PFSK-1 (cell line): Measurements from ENCODE around the gene UGT2B7. TPM values are rescaled to one million over a fixed set of nuclear protein-coding genes. Genes with fewer than 3 reads are reported as not detected.

Source experiments
- FOXP2 ChIP-seq: optimal IDR thresholded peaks from 2 replicates; pipeline ENCODE3; 2011; ENCODE audit warnings: borderline replicate concordance, control low read depth, inconsistent platforms; ENCODE audit not compliant: insufficient read depth; ENCODE audit errors: extremely low read length, extremely low read depth
- POLR2AphosphoS5 ChIP-seq: IDR thresholded peaks from 2 replicates; pipeline ENCODE4 v1.6.1; 2012; ENCODE audit warnings: low read depth, mild to moderate bottlenecking, control low read depth, low read length, moderate library complexity
- SIN3A ChIP-seq: IDR thresholded peaks from 2 replicates; pipeline ENCODE4 v1.6.1; 2012; ENCODE audit warnings: mild to moderate bottlenecking, low read length, moderate library complexity, borderline replicate concordance; ENCODE audit not compliant: insufficient read depth
- TAF1 ChIP-seq: IDR thresholded peaks from 2 replicates; pipeline ENCODE4 v1.6.1; 2012; ENCODE audit warnings: low read length, control low read depth, borderline replicate concordance; ENCODE audit not compliant: insufficient read depth
- polyA plus RNA-seq: library from polyadenylated mRNA; unstranded; fragments of >200 nt; gene quantifications from one replicate; pipeline ENCODE4 v1.2.1, GENCODE V29; 2012; ENCODE audit warnings: low read depth, missing spikeins; ENCODE audit not compliant: insufficient read length
- TF ChIP-seq, protein P1 (sequence below), 2 experiments: IDR thresholded peaks; 2 replicates each; pipeline versions ENCODE4 v1.6.1 to v1.8.0; 2011 to 2012; ENCODE audit warnings: low read depth in 2 of 2, low read length in 2 of 2, control low read depth in 1 of 2, inconsistent platforms in 1 of 2, mild to moderate bottlenecking in 1 of 2, moderate library complexity in 1 of 2; ENCODE audit not compliant: insufficient read depth in 1 of 2

UGT2B7 gene
- not detected for polyA plus RNA-seq

DNA sequence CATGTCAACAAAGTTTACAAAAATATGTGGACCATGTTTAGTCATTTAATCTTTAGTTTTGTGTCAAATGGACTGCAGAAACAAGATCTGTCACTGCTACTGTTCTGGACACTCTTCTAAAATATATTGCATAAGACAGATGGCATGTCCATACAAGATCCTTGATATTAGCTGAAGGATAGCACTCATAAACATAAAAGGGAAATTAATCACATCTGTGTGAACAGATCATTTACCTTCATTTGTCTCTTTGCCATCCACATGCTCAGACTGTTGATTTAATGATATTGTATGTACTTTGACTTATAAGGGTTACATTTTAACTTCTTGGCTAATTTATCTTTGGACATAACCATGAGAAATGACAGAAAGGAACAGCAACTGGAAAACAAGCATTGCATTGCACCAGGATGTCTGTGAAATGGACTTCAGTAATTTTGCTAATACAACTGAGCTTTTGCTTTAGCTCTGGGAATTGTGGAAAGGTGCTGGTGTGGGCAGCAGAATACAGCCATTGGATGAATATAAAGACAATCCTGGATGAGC lies at the start of gene UGT2B7:
Gene UGT2B7, plus strand, starts transcription at position 364 of the 546 bp plus-strand sequence. Its CDS starts 47 bp downstream, at position 411.
- TF ChIP-seq POLR2AphosphoS5, result no peak
- TF ChIP-seq FOXP2, result no peak

DNA sequence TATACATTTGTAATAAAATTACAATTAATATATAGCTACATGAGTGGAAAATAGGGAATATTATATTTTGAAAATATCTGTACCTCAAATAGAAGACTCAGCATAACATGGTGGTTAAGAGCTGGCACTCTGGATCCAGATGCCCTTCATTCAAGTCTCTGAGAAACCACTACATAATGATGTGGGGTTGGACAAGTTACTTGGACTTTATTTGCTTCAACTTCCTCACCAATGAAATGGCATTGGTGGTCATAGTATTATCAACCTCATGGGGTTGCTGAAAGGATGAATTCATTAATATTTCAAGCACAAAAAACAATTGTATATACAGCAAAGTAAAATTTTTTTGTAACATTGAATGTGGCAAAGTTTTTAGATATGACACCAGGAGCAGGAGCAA lies 46.4 kb upstream of the UGT2B7 start:
- no peak for TF ChIP-seq POLR2AphosphoS5
- TF ChIP-seq TAF1, result no peak
- TF ChIP-seq SIN3A, result no peak
- TF ChIP-seq, protein P1, sequence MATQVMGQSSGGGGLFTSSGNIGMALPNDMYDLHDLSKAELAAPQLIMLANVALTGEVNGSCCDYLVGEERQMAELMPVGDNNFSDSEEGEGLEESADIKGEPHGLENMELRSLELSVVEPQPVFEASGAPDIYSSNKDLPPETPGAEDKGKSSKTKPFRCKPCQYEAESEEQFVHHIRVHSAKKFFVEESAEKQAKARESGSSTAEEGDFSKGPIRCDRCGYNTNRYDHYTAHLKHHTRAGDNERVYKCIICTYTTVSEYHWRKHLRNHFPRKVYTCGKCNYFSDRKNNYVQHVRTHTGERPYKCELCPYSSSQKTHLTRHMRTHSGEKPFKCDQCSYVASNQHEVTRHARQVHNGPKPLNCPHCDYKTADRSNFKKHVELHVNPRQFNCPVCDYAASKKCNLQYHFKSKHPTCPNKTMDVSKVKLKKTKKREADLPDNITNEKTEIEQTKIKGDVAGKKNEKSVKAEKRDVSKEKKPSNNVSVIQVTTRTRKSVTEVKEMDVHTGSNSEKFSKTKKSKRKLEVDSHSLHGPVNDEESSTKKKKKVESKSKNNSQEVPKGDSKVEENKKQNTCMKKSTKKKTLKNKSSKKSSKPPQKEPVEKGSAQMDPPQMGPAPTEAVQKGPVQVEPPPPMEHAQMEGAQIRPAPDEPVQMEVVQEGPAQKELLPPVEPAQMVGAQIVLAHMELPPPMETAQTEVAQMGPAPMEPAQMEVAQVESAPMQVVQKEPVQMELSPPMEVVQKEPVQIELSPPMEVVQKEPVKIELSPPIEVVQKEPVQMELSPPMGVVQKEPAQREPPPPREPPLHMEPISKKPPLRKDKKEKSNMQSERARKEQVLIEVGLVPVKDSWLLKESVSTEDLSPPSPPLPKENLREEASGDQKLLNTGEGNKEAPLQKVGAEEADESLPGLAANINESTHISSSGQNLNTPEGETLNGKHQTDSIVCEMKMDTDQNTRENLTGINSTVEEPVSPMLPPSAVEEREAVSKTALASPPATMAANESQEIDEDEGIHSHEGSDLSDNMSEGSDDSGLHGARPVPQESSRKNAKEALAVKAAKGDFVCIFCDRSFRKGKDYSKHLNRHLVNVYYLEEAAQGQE (IDR thresholded peaks at IDR 0.05; ENCODE audit: insufficient read depth in 1 of 2, low read depth in 2 of 2, low read length in 2 of 2), result no peak
- no peak for TF ChIP-seq FOXP2

DNA sequence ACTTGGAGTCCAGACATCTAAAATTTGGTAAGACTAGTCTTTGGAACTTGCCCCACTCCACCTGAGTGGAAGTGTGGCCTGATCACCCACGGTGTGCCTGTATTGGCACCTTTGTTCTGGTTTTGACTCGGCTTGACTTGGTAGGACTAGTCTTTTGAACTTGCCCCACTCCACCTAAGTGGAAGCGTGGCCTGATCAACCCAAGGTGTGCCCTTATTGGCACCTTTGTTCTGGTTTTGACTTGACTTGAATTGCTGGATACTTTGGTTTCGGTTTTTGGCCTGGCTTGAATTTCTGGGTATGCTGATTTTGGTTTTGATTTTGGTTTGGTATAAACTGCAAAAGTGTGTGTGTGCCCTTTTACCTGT lies 44.7 kb upstream of the UGT2B7 start:
- no peak for TF ChIP-seq POLR2AphosphoS5
- no peak for TF ChIP-seq FOXP2
- TF ChIP-seq, protein P1 (IDR thresholded peaks at IDR 0.05; ENCODE audit: insufficient read depth in 1 of 2, low read depth in 2 of 2, low read length in 2 of 2), result no peak
- no peak for TF ChIP-seq SIN3A
- no peak for TF ChIP-seq TAF1

DNA sequence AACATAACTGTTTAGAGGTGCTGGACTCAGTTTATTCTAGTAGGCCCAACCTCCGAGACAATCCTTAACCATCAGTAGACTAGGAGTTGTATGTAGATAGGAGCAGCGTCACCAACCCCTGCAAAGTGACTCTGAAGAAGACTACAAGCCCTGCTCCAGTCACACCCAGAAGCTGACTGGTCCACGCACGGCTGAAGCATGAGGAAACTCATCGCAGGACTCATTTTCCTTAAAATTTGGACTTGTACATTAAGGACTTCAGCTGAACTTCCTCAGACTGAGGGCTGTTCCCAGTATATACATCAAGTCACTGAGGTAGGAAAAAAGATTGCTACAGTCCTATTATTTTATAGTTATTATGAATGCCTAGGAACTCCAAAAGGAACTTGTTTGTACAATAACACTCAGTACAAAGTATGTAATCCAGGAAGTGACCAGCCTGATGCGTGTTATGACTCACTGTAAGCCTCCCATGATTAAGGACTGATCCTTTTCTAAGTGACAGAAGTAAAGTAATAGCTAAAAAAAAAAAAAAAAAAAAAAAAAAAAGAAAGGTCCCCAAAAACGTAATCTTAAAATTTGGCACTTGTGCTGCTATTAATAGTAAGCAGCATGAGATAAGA lies 41.6 kb upstream of the UGT2B7 start:
- TF ChIP-seq SIN3A (no peak), POLR2AphosphoS5 (no peak), TAF1 (no peak), FOXP2 (no peak)
- TF ChIP-seq, protein P1 (IDR thresholded peaks at IDR 0.05; ENCODE audit: insufficient read depth in 1 of 2, low read depth in 2 of 2, low read length in 2 of 2), result no peak

DNA sequence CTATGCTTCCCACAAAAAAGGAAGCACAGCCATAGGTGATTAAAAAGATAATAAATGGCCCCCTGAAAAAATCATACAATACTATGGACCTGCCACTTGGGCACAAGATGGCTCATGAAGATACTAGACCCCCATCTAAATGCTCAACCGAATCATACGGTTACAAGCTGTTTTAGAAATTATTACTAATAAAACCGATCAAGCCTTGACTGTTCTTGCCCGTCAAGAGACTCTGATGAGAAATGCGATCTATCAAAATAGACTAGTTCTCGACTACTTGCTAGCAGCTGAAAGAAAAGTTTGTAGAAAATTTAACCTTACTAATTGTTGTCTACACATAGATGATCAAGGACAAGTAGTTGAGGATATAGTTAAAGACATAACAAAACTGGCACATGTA lies 40.1 kb upstream of the UGT2B7 start:
- no peak for TF ChIP-seq POLR2AphosphoS5
- TF ChIP-seq FOXP2, result no peak
- TF ChIP-seq SIN3A, result no peak

DNA sequence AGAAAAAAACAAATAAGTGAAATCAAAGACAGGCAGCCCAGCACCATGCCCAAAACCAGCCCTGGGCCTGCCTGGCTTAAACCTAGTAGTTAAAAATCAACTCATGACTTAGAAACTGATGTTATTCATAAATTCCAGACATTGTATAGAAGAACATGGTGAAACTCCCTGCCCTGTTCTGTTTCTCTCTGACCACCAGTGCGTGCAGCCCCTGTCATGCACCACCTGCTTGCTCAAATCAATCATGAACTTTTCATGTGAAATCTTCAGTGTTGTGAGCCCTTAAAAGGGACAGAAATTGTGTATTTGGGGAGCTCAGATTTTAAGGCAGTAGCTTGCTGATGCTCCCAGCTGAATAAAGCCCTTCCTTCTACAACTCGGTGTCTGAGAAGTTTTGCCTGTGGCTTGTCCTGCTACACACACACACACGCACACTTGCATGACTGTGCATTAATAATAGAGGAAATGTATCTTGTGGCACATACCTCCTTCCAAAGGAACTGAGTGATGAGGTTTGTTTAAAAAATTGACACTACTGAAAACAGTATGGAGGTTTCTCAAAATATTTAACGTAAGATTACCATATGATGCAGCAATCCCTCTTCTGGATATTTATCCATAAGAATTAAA lies 39.2 kb upstream of the UGT2B7 start:
- TF ChIP-seq SIN3A (no peak), TAF1 (no peak), FOXP2 (no peak), POLR2AphosphoS5 (no peak)
- TF ChIP-seq, protein P1 (IDR thresholded peaks at IDR 0.05; ENCODE audit: insufficient read depth in 1 of 2, low read depth in 2 of 2, low read length in 2 of 2), result no peak
